Muscle layer of duodenum (tissue), 2 donors: ENCODE results near the gene ZNF507.

Source experiments
- H3K27ac ChIP-seq: one replicate; pipeline ENCODE4 v1.7.0; 2013; ENCODE audit warnings: mild to moderate bottlenecking, low read length
- H3K27me3 ChIP-seq: one replicate; pipeline ENCODE4 v1.7.0; 2013; ENCODE audit warnings: low read depth, mild to moderate bottlenecking, control low read depth, low read length
- H3K36me3 ChIP-seq, 2 donors: one replicate each; pipeline ENCODE4 v1.7.0; 2013; ENCODE audit warnings: low read length in 2 of 2, control low read depth in 1 of 2, mild to moderate bottlenecking in 1 of 2; ENCODE audit not compliant: insufficient read depth in 2 of 2, control insufficient read depth in 1 of 2
- H3K4me1 ChIP-seq, 2 donors: one replicate each; pipeline ENCODE4 v1.7.0; 2013; ENCODE audit warnings: low read length in 2 of 2, mild to moderate bottlenecking in 2 of 2, control low read depth in 1 of 2, moderate library complexity in 1 of 2; ENCODE audit not compliant: insufficient read depth in 2 of 2, control insufficient read depth in 1 of 2
- H3K4me3 ChIP-seq, 2 donors: one replicate each; pipeline ENCODE4 v1.7.0; 2013; ENCODE audit warnings: low read length in 2 of 2, low read depth in 1 of 2, mild to moderate bottlenecking in 1 of 2
- H3K9me3 ChIP-seq, 2 donors: one replicate each; pipeline ENCODE4 v1.7.0; 2013; ENCODE audit warnings: low read length in 2 of 2, control low read depth in 1 of 2, mild to moderate bottlenecking in 1 of 2; ENCODE audit not compliant: control insufficient read depth in 1 of 2
- donor health status: healthy.

ZNF507 gene

DNA sequence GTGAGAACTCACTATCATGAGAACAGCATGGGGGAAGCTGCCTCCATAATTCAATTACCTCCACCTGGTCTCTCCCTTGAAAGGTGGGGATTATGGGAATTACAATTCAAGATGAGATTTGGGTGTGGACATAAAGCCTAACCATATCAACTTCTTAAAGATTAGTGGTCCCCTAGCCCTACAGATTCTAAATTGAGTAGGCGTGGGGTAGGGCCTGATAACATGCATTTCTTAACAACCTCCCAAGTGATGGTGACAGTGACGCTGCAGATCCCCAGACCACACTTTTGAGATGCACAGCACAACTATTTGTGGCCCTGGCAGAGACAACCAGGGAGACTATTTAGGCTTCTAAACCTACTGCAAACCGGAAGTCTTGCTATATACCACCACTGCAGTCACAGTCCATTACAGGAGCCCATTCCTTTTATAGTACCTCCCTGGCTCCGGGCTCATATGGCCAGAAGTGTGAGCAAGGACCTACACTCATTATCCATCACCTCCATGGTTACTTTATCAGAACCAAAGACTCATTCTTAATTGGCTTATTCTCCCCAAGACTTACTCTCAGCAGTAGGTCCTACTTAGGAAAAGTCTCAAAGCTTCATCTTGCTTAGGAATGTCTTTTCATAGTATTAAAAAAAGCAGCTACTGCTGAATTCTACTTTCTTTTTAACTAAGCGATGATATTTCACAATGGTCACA, 58.0 kb downstream of the ZNF507 start:
- Histone ChIP-seq H3K4me1 (peaks cover 4 to 18% of the 10 kb centered on the region in 2 donors), H3K27ac (no peak overlapping the region), H3K36me3 (peaks cover 0 to 3% of the 10 kb centered on the region in 2 donors), H3K27me3 (no peaks in the 10 kb centered on the region), H3K4me3 (no peak overlapping the region), H3K9me3 (no peaks in the 10 kb centered on the region)

DNA sequence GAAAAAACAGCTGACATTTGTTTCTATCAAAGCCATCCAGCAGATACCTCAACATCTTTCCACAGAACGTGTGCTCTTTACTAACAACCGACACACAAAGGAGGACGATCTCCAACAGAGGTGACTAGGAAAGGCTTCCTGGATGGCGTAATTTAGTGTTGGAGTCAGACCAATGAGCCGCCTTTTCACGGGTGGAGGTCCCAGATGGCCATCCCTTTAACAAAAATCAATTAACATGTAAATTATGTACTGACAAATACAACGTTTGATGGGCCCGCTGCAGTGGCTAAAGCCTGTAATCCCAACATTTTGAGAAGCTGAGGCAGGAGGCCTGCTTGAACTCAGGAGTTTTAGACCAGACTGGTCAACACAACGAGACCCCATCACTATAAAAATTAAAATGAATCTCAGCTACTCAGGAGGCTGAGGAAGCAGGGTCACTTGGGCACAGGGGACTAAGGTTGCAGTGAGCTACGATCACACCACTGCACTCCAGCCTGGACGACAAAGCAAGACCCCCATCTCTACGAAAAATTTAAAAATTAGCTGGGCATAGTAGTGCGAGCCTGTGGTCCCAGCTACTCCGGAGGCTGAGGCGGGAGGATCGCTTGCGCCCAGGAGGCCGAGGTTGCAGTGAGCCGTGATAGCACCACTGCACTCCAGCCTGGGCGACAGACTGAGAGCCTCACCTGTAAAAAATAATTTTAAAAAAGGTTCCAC, 59.0 kb downstream of the ZNF507 start:
- peaks cover 4 to 18% of the 10 kb centered on the region in 2 donors for H3K4me1 ChIP-seq
- no peaks in the 10 kb centered on the region for H3K27me3 ChIP-seq
- H3K36me3 ChIP-seq: peaks cover 4 to 6% of the 10 kb centered on the region in 2 donors
- peak overlapping the region; percentile 95 for H3K27ac ChIP-seq
- peak overlapping the region; percentile 76 to 83 for H3K4me3 ChIP-seq
- no peaks in the 10 kb centered on the region for H3K9me3 ChIP-seq

DNA sequence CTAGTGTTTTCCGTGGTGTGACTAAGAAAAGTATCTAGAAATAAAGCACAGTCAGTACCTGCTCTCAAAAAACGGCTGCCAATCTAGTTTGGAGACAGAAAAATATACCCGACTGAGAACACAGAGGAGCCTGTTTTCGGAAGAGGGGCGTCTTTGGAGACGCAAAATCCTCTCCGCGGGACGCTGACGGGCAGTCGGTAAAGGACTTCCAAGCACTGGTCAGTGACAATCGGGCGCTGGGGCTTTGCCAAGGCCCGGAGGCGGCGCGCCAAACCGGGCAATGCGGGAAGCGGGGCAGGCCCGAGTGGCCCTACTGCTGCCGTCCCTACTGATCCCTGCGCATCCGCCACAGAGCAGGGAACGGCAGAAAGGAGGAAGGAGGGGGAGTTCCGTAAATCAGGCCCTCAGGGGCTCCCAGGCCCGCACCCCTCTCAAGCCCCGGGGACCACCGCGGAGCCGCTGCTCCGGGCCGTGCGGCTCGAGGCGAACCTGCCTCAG, 59.6 kb downstream of the ZNF507 start:
- Histone ChIP-seq H3K27me3 (no peaks in the 10 kb centered on the region), H3K4me1 (peaks cover 4 to 18% of the 10 kb centered on the region in 2 donors), H3K27ac (peak overlapping the region; percentile 95), H3K4me3 (peak overlapping the region; percentile 76 to 83), H3K9me3 (no peaks in the 10 kb centered on the region), H3K36me3 (peaks cover 6 to 10% of the 10 kb centered on the region in 2 donors)

DNA sequence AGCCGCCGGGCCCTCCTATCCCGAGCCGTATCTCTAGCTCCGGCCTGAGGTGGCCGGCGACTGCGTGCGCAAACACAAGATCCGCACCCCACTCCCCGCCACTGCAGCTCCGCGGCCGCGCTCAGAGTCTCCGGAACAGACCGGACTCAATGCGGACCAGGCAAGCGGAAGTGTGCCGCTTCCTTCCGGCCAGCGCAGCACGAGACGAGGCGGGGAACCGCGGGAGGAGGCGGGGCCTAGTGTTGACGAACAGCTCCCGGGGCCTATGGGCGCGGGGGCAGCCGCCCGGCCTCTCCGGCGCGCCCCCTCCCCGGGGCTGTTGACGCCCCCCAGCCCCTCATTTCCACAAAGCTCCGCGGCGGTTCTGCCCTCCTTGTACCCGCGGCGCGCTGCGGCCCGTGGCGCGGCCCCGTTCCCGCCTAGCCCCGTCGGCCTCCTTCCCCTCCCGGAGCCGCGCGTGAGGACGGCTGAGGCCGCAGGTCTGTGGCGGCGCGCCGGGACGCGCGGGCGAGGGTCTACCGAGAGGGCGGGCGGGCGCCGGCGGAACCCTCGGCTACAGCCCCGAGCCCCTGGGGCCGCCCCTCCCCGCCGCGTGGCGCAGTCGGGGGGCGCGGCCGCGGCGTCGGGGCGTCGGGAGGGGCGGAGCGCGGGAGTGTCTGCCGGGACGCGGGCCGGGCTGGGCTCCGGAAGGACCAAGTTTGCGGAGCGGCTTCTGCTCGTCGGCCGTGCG, 60.2 kb downstream of the ZNF507 start, which contains the start of gene DPY19L3:
DPY19L3 (plus strand) TSS at position 340 of the 730 bp plus-strand sequence. CDS start 2,484 bp downstream, outside the sequence.
- Histone ChIP-seq H3K9me3 (no peaks in the 10 kb centered on the region), H3K27me3 (no peaks in the 10 kb centered on the region), H3K4me1 (peaks cover 4 to 18% of the 10 kb centered on the region in 2 donors), H3K4me3 (peak within 1 kb of the TSS; percentile 76 to 83), H3K36me3 (peaks cover 6 to 11% of the 10 kb centered on the region in 2 donors), H3K27ac (peak within 1 kb of the TSS; percentile 95)

DNA sequence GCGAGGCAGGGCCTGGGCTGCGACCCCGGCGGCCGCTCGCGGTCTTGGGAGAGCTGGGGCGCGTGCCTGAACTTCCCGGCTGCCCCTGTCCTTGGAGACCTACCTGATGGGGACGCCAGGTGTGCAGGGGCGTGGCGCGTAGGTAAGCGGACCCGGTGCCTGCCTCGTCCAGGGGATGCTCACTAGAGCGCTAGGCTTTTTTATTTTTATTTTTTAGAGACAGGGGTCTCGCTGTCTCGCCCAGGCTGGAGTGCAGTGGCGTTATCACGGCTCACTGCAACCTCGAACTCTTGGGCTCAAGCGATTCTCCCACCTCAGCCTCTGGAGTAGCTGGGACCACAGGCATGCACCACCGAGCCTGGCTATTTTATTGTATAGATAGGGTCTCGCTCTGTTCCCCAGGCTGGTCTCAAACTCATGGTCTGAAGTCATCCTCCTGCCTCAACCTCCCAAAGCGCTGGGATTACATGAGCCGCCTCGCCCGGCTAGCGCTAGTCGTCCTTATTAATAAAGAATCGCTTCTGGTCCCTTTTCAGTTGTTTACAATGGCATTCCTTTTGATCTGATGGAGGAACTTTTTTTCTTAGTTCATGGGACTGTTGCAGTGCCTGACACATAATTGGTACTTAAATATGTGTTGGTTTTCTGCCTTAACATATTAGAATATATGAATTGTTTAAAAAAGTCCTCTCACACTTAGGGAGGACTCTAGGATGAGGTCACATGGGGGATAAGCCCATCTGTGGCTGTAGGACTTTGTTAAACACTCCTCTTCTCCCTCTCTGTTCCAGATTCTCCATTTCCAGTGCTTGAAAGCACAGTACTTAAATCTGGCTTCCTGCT, 61.0 kb downstream of the ZNF507 start:
- H3K36me3 ChIP-seq: peaks cover 6 to 11% of the 10 kb centered on the region in 2 donors
- peak overlapping the region; percentile 77 for H3K27ac ChIP-seq
- peaks cover 4 to 18% of the 10 kb centered on the region in 2 donors for H3K4me1 ChIP-seq
- peak overlapping the region; percentile 68 to 83 for H3K4me3 ChIP-seq
- no peaks in the 10 kb centered on the region for H3K27me3 ChIP-seq
- no peaks in the 10 kb centered on the region for H3K9me3 ChIP-seq

DNA sequence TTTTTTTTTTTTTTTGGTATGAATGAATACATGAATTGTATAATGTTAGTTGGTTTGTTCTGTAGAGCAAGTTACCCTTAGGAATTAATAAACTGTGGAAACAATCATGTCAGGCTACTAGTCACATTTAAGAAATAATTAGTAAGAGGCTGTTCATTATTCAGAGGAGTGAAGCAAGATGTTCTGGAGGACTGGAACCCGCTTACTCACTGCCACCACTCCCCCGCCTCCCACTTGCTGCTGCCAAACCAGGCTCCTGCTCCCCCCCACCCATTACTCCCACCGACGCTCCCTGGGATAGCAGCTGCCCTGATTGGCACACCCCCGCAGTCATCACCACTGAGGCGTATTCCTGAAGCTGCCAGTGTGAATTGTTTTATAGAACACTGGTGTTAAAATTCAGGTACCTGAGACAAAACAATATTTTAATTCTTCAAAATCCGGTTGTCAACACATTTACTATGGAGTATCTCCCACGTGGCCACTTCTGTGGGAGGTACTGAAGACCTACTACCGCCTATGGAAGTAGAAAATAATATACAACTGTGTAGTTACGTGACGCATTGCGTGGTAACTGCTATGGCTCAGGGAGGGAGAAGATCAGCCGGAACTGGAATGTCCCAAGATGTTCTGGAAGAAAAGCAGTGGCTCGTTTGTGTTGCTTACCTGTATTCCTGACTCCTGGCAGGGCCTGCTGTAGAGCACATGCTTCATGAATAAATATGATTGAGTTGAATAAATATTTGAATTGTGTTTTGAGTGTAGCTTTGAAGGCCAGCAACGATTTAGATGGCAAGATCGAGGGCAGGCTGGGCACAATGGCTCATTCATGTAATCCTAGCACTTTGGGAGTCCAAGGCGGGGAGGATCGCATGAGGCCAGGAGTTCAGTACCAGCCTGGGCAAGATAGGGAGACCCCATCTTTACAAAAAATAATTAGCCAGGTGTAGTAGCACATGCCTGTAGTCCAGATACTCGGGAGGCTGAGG, 61.9 kb downstream of the ZNF507 start:
- Histone ChIP-seq H3K9me3 (no peaks in the 10 kb centered on the region), H3K4me1 (peaks cover 4 to 18% of the 10 kb centered on the region in 2 donors), H3K36me3 (peaks cover 9 to 16% of the 10 kb centered on the region in 2 donors), H3K27ac (peak overlapping the region; percentile 77), H3K4me3 (peak overlapping the region; percentile 68 to 83), H3K27me3 (no peaks in the 10 kb centered on the region)

DNA sequence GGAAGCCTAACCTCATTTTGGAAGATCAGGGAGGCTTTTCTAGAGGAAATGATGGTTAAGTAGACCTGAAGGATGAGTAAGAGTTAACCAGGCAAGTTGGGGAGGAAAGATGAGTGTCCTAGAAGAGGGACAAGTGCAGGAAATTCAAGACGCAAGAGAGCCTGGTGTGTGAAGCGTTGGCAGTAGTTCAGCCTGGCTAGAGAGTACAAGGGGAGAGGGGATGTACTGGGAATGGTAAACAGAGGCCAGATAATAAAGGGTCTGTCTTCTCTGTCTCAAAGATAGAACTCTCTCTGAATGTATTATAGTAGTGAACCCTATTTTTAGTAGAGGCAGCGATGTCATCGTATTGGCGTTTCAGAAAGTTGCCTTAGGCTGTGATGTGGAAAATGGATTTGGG, 69.8 kb downstream of the ZNF507 start:
- no peaks in the 10 kb centered on the region for H3K4me1 ChIP-seq
- no peaks in the 10 kb centered on the region for H3K9me3 ChIP-seq
- peaks cover 14 to 18% of the 10 kb centered on the region in 2 donors for H3K36me3 ChIP-seq
- H3K27ac ChIP-seq: no peak overlapping the region
- H3K27me3 ChIP-seq: no peaks in the 10 kb centered on the region
- H3K4me3 ChIP-seq: no peak overlapping the region

DNA sequence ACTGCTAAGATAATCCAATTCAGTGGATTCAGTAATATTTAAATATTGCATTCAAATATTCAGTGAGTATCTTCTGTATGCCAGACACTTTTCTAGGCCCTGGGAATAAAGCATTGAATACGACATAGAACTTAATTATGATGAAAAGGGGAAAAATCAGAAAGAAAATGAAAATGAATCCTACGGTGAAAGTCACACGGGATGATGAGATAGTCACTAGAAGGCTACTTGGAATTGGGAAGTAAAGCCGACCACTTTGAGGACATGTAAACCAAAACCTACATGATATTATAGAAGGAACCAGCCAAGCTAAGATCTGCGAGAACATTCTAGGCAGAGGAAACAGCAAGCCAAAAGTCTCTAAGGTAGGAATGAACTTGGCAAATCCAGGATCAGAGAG, 70.3 kb downstream of the ZNF507 start:
- no peak overlapping the region for H3K27ac ChIP-seq
- H3K9me3 ChIP-seq: no peaks in the 10 kb centered on the region
- no peaks in the 10 kb centered on the region for H3K4me1 ChIP-seq
- H3K36me3 ChIP-seq: peaks cover 14 to 18% of the 10 kb centered on the region in 2 donors
- H3K4me3 ChIP-seq: no peak overlapping the region
- no peaks in the 10 kb centered on the region for H3K27me3 ChIP-seq

DNA sequence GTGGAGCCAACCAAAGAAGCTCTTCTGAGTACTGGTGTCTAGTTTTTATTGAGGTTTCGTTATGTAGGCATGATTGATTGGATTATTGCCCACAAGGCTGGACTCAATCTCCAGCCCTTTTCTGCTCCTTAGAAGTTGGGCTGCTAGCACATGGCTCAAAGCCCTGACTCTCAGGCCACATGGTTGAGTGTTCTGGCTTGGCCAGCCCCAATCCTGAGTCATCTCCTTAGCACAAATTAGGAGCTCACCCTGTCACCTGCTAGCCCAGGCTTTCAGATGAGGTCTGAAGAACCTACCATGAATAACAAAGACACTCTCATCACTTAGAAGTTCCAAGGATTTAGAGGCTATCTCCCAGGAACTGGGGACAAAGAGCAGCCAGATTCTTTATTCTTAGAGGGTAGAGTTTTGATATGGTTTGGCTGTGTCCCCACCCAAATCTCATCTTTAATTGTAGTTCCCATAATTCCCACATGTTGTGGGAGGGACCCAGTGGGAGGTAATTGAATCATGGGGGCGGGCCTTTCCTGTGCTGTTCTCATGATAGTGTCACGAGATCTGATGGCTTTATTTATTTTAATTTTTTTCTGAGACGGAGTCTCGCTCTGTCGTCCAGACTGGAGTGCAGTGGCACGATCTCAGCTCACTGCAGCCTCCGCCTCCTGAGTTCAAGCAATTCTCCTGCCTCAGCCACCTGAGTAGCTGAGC, 71.5 kb downstream of the ZNF507 start:
- Histone ChIP-seq H3K9me3 (no peaks in the 10 kb centered on the region), H3K36me3 (peaks cover 12 to 15% of the 10 kb centered on the region in 2 donors)

More for the DNA sequence above, 71.5 kb downstream of the ZNF507 start:
- Histone ChIP-seq H3K27me3 (no peaks in the 10 kb centered on the region), H3K4me1 (no peaks in the 10 kb centered on the region), H3K27ac (no peak overlapping the region), H3K4me3 (no peak overlapping the region)
